Stimulated activated CD8-positive, alpha-beta memory T cell treated with anti-CD3 and anti-CD28 coated beads, Interleukin-12 subunit alpha, Interleukin-12 subunit beta, amount 100 ng/mL, for 24 hours (primary cell): ENCODE measurements around the gene PPIF.

Source experiments
- DNase-seq: peaks from one replicate; pipeline ENCODE4 v3.0.0-alpha.2; 2020; ENCODE audit errors: extremely low read depth

The PPIF gene

DNA sequence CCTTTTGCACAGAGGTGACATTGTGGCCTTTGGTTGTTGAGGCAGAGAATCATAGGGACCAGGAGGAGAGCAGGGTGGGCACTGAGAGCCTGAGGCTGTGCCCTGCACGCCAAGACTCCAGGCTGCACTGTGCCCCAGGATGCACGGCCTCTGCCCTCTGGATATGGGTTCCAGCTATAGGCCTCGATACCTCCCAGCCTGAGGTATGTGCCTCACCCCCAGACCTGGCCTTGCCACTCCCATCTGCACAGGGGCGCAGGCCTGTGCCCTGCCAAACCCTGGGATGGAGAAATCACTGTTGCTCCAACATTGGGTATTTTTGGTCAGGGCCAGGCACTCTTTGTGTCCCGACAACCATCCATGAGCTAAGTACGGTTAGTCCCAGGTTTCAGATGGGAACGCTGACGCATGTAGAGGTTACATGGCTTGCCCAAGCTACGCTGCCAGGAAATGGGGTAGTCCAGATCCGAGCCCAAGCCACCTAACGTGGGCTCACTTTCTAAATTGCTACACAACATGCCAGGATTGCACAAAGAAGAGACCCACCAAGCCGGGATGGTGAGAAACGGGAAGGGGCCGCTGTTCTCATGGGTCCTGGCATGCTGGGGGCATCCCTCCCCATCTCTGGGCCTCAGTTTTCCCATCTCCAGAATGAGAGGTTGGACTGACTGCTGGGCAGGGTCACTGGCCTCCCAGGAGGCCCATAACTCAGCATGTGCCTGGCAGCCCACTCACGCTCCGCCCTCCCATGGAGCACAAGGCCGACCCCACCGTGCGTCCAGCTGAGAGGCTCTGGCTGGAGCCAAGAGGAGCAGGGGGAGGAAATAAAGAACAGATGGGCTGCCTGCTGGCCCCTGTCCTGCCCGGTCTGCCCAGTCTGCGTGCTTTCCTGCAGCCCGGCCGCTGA, 54.0 kb downstream of the PPIF start:
- no peak for DNase-seq

GRCh38 chr10:79402625-79402946, 55.3 kb downstream of the PPIF start:
- no peak for DNase-seq

- DNase-seq: no peak
Observed at GRCh38 chr10:79402951-79403350, 55.7 kb downstream of the PPIF start.

- no peak for DNase-seq
Observed at GRCh38 chr10:79403441-79404230, 56.4 kb downstream of the PPIF start.

- DNase-seq: no peak
Observed at GRCh38 chr10:79404231-79404609, 57.0 kb downstream of the PPIF start.

DNA sequence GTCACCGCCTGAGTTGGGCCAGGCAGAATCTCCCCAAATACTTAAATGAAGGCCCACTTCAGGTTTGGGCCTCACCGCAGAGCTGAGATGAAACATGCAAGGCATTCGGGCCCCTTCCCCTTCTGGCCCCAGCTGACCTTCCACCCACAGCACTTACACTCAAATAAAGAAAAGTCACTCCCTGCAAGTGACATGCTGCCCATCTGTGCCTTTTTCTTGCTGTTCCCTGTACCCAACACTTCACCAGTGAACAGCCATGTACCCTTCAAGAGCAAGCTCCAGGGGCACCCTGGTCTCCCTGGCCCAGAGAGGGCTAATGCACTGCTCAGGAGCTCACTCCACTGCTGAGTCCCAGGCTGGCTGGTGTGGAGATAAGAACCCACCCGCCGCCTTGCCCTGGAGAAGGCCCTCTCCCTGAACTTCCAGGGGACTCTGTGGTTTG, 57.4 kb downstream of the PPIF start:
- DNase-seq: no peak
